ENCODE results near the gene GNAZ.

Gene GNAZ

GRCh38 chr22:23029521-23030228, 40.6 kb upstream of the GNAZ start:
- ChIA-PET POLR2A (no interaction called here), CTCF (no interaction called here)
- DNase-seq (ENCODE audit: extremely low spot score) = no peak
- no peak for TF ChIP-seq SP1 (IDR thresholded peaks at IDR 0.05)
- no peak for TF ChIP-seq TARDBP (IDR thresholded peaks at IDR 0.05)
- no peak for TF ChIP-seq FOXA1 (IDR thresholded peaks at IDR 0.05)
- TF ChIP-seq, protein P1, sequence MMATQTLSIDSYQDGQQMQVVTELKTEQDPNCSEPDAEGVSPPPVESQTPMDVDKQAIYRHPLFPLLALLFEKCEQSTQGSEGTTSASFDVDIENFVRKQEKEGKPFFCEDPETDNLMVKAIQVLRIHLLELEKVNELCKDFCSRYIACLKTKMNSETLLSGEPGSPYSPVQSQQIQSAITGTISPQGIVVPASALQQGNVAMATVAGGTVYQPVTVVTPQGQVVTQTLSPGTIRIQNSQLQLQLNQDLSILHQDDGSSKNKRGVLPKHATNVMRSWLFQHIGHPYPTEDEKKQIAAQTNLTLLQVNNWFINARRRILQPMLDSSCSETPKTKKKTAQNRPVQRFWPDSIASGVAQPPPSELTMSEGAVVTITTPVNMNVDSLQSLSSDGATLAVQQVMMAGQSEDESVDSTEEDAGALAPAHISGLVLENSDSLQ (IDR thresholded peaks at IDR 0.05) = no peak
- no peak for TF ChIP-seq SUZ12 (IDR thresholded peaks at IDR 0.05)
- TF ChIP-seq NFRKB (IDR thresholded peaks at IDR 0.05) = no peak
- TF ChIP-seq HDGF (IDR thresholded peaks at IDR 0.05; ENCODE audit: borderline replicate concordance) = no peak
- TF ChIP-seq ELF4 (IDR thresholded peaks at IDR 0.05) = no peak
- TF ChIP-seq FOXK2 (IDR thresholded peaks at IDR 0.05) = no peak
- TF ChIP-seq CTBP1 (IDR thresholded peaks at IDR 0.05; ENCODE audit: borderline replicate concordance) = no peak
- TF ChIP-seq L3MBTL2 (conservative IDR thresholded peaks at IDR 0.05) = no peak
- TF ChIP-seq ZNF384 (IDR thresholded peaks at IDR 0.05) = no peak
- TF ChIP-seq FOXM1 (IDR thresholded peaks at IDR 0.05; ENCODE audit: borderline replicate concordance) = no peak
- no peak for TF ChIP-seq ARNT (IDR thresholded peaks at IDR 0.05)

DNA sequence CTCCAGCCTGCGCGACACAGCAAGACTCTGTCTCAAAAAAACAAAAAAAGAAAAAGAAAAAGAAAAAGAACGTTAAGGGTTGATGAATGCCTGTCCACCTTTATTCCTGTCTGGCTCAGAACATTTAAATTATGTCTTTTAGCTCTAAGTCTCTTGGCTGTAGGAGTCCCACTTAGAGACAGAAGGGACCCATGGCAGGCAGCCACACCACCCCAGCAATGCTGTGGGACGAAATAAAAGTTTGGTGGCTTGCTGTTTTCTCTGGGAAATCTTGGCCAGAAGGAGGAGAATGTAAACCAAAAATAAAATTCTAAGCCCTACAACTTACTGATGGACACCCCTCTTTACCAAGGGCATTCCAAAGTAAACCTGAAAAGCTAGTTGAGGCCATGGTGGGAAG, 38.9 kb upstream of the GNAZ start:
- TF ChIP-seq BHLHE40 (IDR thresholded peaks at IDR 0.05; ENCODE audit: borderline replicate concordance) = no peak
- ChIA-PET CTCF (no interaction called here), POLR2A (no interaction called here)
- no peak for DNase-seq (ENCODE audit: extremely low spot score)

- ChIA-PET POLR2A (no interaction called here), CTCF (no interaction called here)
Observed at GRCh38 chr22:23031786-23032185, 38.5 kb upstream of the GNAZ start.

GRCh38 chr22:23032658-23033057, 37.7 kb upstream of the GNAZ start:
- no peak for TF ChIP-seq TARDBP (IDR thresholded peaks at IDR 0.05)
- no peak for TF ChIP-seq HDGF (IDR thresholded peaks at IDR 0.05; ENCODE audit: borderline replicate concordance)
- TF ChIP-seq ZNF384 (IDR thresholded peaks at IDR 0.05) = no peak
- TF ChIP-seq BHLHE40 (IDR thresholded peaks at IDR 0.05; ENCODE audit: borderline replicate concordance) = no peak
- no peak for TF ChIP-seq CTBP1 (IDR thresholded peaks at IDR 0.05; ENCODE audit: borderline replicate concordance)
- TF ChIP-seq FOXK2 (IDR thresholded peaks at IDR 0.05) = no peak
- TF ChIP-seq FOXM1 (IDR thresholded peaks at IDR 0.05; ENCODE audit: borderline replicate concordance) = no peak
- no peak for TF ChIP-seq SUZ12 (IDR thresholded peaks at IDR 0.05)
- TF ChIP-seq, protein P1 (IDR thresholded peaks at IDR 0.05) = no peak
- no peak for TF ChIP-seq NFRKB (IDR thresholded peaks at IDR 0.05)
- no peak for TF ChIP-seq SP1 (IDR thresholded peaks at IDR 0.05)
- TF ChIP-seq FOXA1 (IDR thresholded peaks at IDR 0.05) = no peak
- TF ChIP-seq ELF4 (IDR thresholded peaks at IDR 0.05) = no peak
- no peak for TF ChIP-seq ARNT (IDR thresholded peaks at IDR 0.05)
- TF ChIP-seq L3MBTL2 (conservative IDR thresholded peaks at IDR 0.05) = no peak
- TF ChIP-seq LEF1 (IDR thresholded peaks at IDR 0.05; ENCODE audit: borderline replicate concordance) = no peak
- ChIA-PET POLR2A (no interaction called here), CTCF (no interaction called here)
- DNase-seq (ENCODE audit: extremely low spot score) = no peak

More at GRCh38 chr22:23031786-23032185, 38.5 kb upstream of the GNAZ start:
- DNase-seq (ENCODE audit: extremely low spot score) = no peak
- TF ChIP-seq FOXA1 (IDR thresholded peaks at IDR 0.05) (no peak), SUZ12 (IDR thresholded peaks at IDR 0.05) (no peak), SP1 (IDR thresholded peaks at IDR 0.05) (no peak), CTBP1 (IDR thresholded peaks at IDR 0.05; ENCODE audit: borderline replicate concordance) (no peak), BHLHE40 (IDR thresholded peaks at IDR 0.05; ENCODE audit: borderline replicate concordance) (no peak), TARDBP (IDR thresholded peaks at IDR 0.05) (no peak), ZNF384 (IDR thresholded peaks at IDR 0.05) (no peak), ARNT (IDR thresholded peaks at IDR 0.05) (no peak), FOXM1 (IDR thresholded peaks at IDR 0.05; ENCODE audit: borderline replicate concordance) (no peak)

GRCh38 chr22:23033116-23033905, 37.0 kb upstream of the GNAZ start:
- DNase-seq (ENCODE audit: extremely low spot score) = no peak
- ChIA-PET CTCF (no interaction called here), POLR2A (no interaction called here)
- TF ChIP-seq HDGF (IDR thresholded peaks at IDR 0.05; ENCODE audit: borderline replicate concordance) = no peak
- no peak for TF ChIP-seq TARDBP (IDR thresholded peaks at IDR 0.05)
- no peak for TF ChIP-seq ZNF384 (IDR thresholded peaks at IDR 0.05)
- no peak for TF ChIP-seq NFRKB (IDR thresholded peaks at IDR 0.05)
- no peak for TF ChIP-seq L3MBTL2 (conservative IDR thresholded peaks at IDR 0.05)
- TF ChIP-seq ARNT (IDR thresholded peaks at IDR 0.05) = no peak
- no peak for TF ChIP-seq BHLHE40 (IDR thresholded peaks at IDR 0.05; ENCODE audit: borderline replicate concordance)
- TF ChIP-seq LEF1 (IDR thresholded peaks at IDR 0.05; ENCODE audit: borderline replicate concordance) = no peak
- TF ChIP-seq ELF4 (IDR thresholded peaks at IDR 0.05) = no peak
- no peak for TF ChIP-seq FOXA1 (IDR thresholded peaks at IDR 0.05)

DNA sequence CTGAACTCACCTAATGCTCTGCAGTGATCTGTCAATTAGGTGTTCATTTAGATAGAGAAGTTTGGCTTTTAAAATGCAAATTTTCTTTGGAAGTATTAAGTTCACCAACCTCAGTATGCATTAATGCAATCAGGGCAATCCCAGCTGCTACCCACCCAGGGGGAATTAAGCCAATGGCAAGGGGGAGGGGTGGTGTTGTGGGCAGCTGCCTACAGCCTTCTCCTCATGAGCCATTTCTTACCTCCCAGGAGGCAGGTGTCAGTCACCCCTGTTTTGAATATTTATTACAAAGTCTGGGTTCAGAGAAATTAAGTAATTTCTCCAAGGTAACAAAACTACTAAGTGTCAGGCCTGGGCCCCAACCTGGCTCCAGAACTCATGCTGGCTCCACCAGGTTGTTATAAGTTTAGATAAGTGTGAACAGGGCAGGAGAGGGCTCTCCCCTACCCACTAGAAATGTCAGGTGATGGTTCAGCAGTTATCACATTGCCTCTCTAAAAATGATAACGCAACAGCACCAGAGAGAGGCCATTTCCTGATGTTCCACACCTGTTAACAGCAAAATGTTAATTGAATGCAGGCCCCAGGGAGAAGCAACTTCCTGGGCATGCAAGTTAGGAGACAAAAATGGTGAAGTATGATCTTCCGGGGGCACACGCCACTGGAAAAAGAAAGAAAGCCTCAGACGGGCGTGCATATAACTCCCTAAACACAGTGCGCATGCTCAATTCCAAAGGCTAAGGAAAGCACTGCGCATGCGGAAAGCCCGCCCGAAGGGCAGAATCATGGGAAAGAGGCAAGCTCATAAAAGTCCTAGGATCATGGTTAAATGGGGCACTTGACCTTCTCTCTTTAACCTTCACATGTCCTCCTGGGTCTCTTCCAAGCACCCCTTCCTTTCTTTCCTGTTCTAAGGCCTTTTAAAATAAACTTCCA, 35.4 kb upstream of the GNAZ start:
- no peak for TF ChIP-seq SP1 (IDR thresholded peaks at IDR 0.05)
- no peak for TF ChIP-seq ARNT (IDR thresholded peaks at IDR 0.05)
- no peak for TF ChIP-seq ZNF384 (IDR thresholded peaks at IDR 0.05)
- TF ChIP-seq L3MBTL2 (conservative IDR thresholded peaks at IDR 0.05) = no peak
- no peak for TF ChIP-seq CTBP1 (IDR thresholded peaks at IDR 0.05; ENCODE audit: borderline replicate concordance)
- no peak for TF ChIP-seq SUZ12 (IDR thresholded peaks at IDR 0.05)
- TF ChIP-seq BHLHE40 (IDR thresholded peaks at IDR 0.05; ENCODE audit: borderline replicate concordance) = no peak
- no peak for TF ChIP-seq HDGF (IDR thresholded peaks at IDR 0.05; ENCODE audit: borderline replicate concordance)
- no peak for TF ChIP-seq FOXA1 (IDR thresholded peaks at IDR 0.05)
- TF ChIP-seq, protein P1 (IDR thresholded peaks at IDR 0.05) = no peak
- no peak for TF ChIP-seq TARDBP (IDR thresholded peaks at IDR 0.05)
- TF ChIP-seq FOXM1 (IDR thresholded peaks at IDR 0.05; ENCODE audit: borderline replicate concordance) = no peak
- no peak for TF ChIP-seq FOXK2 (IDR thresholded peaks at IDR 0.05)
- TF ChIP-seq NFRKB (IDR thresholded peaks at IDR 0.05) = no peak
- no peak for TF ChIP-seq ELF4 (IDR thresholded peaks at IDR 0.05)
- no peak for TF ChIP-seq LEF1 (IDR thresholded peaks at IDR 0.05; ENCODE audit: borderline replicate concordance)
- ChIA-PET CTCF (no interaction called here), POLR2A (no interaction called here)
- no peak for DNase-seq (ENCODE audit: extremely low spot score)

All from HEK293T (cell line).